Loucy (cell line): ENCODE data around the gene RXYLT1.
A peak's percentile ranks its signal among the peaks of the same experiment; 100 is the strongest.
"Not testable (repeated sequence)": the region's sequence is repeated elsewhere in the genome, so short reads cannot be mapped to it uniquely, and the experiment has no call there.

Source experiments
- H2AFZ ChIP-seq: fragments of 200-600 bp; sonication (generic); 2 replicates; pipeline ENCODE4 v1.6.0; 2016; ENCODE audit warnings: antibody characterized with exemption, mild to moderate bottlenecking, low read length, moderate library complexity
- H3F3A ChIP-seq: fragments of 200-600 bp; 2 replicates; pipeline ENCODE4 v1.6.0; 2016; ENCODE audit warnings: antibody characterized with exemption, low read depth, mild to moderate bottlenecking
- H3K27me3 ChIP-seq: fragments of 200-600 bp; sonication (generic); 2 replicates; pipeline ENCODE4 v1.6.1; 2014; ENCODE audit warnings: low read length, mild to moderate bottlenecking; ENCODE audit not compliant: insufficient read depth, poor library complexity, severe bottlenecking
- H3K36me3 ChIP-seq: fragments of 200-600 bp; sonication (generic); 2 replicates; pipeline ENCODE4 v1.6.1; 2016; ENCODE audit warnings: low read length; ENCODE audit not compliant: insufficient read depth
- H3K4me1 ChIP-seq: fragments of 200-600 bp; sonication (generic); 2 replicates; pipeline ENCODE4 v1.5.1; 2014; ENCODE audit warnings: low read length, mild to moderate bottlenecking; ENCODE audit not compliant: insufficient read depth, poor library complexity, severe bottlenecking
- H3K4me2 ChIP-seq: fragments of 200-600 bp; sonication (generic); 2 replicates; pipeline ENCODE4 v1.6.0; 2014; ENCODE audit warnings: antibody characterized with exemption, low read length, low read depth, mild to moderate bottlenecking; ENCODE audit not compliant: poor library complexity, severe bottlenecking
- H3K4me3 ChIP-seq: fragments of 200-600 bp; sonication (generic); 2 replicates; pipeline ENCODE4 v1.5.1; 2014; ENCODE audit warnings: low read length, mild to moderate bottlenecking, mixed read lengths; ENCODE audit not compliant: poor library complexity, severe bottlenecking
- H3K79me2 ChIP-seq: fragments of 200-600 bp; sonication (generic); 2 replicates; pipeline ENCODE4 v1.6.1; 2014; ENCODE audit warnings: low read length; ENCODE audit not compliant: insufficient read depth
- H3K9ac ChIP-seq: fragments of 200-600 bp; sonication (generic); 2 replicates; pipeline ENCODE4 v1.6.0; 2014; ENCODE audit warnings: mild to moderate bottlenecking, low read depth, low read length, moderate library complexity; ENCODE audit not compliant: poor library complexity, severe bottlenecking
- H3K9me2 ChIP-seq: fragments of 200-600 bp; sonication (generic); replicated peaks from 2 replicates; pipeline ENCODE4 v1.6.1; 2016; ENCODE audit warnings: low read depth, low read length, mixed read lengths
- H3K9me3 ChIP-seq: fragments of 200-600 bp; sonication (generic); 2 replicates; pipeline ENCODE4 v1.6.1; 2014; ENCODE audit warnings: mild to moderate bottlenecking, antibody characterized with exemption, low read length, low read depth; ENCODE audit not compliant: insufficient read depth
- H4K20me1 ChIP-seq: fragments of 200-600 bp; sonication (generic); 2 replicates; pipeline ENCODE4 v1.6.0; 2014; ENCODE audit warnings: antibody characterized with exemption, low read length, mild to moderate bottlenecking; ENCODE audit not compliant: insufficient read depth, poor library complexity, severe bottlenecking
- CTCF ChIP-seq: fragments of 200-600 bp; sonication (generic); conservative IDR thresholded peaks from 2 replicates; pipeline ENCODE4 v1.5.1; 2014; ENCODE audit warnings: mild to moderate bottlenecking, antibody characterized with exemption, low read length
- EZH2phosphoT487 ChIP-seq: fragments of 200-600 bp; IDR thresholded peaks from 2 replicates; pipeline ENCODE4 v1.6.1; 2018; ENCODE audit warnings: antibody characterized with exemption, mild to moderate bottlenecking, moderate library complexity, borderline replicate concordance

The RXYLT1 gene

GRCh38 chr12:63779498-63780481 is at the start of gene RXYLT1:
TSS of gene RXYLT1 (plus strand) at chr12:63779909. CDS start at chr12:63779961, 52 bp downstream.
- peak within 1 kb of the TSS; percentile 86 for H3K4me3 ChIP-seq
- peak within 1 kb of the TSS; percentile 88 for H3K9ac ChIP-seq
- TF ChIP-seq CTCF (no peak), EZH2phosphoT487 (no peak)
- H4K20me1 ChIP-seq: no peaks in the 10 kb centered on the region
- H3F3A ChIP-seq: no peaks in the 10 kb centered on the region
- H3K4me2 ChIP-seq: peak within 1 kb of the TSS; percentile 84
- peaks cover 24% of the 10 kb centered on the region for H3K4me1 ChIP-seq
- H3K9me3 ChIP-seq: no peaks in the 10 kb centered on the region
- no peaks in the 10 kb centered on the region for H3K9me2 ChIP-seq
- peak within 1 kb of the TSS; percentile 96 for H2AFZ ChIP-seq
- peaks cover 14% of the 10 kb centered on the region for H3K79me2 ChIP-seq
- H3K36me3 ChIP-seq: no peaks in the 10 kb centered on the region
- no peaks in the 10 kb centered on the region for H3K27me3 ChIP-seq

GRCh38 chr12:63732779-63733178 is 46.9 kb upstream of the RXYLT1 start:
- H3K79me2 ChIP-seq, H3F3A ChIP-seq, H3K9me2 ChIP-seq, H2AFZ ChIP-seq, H3K4me1 ChIP-seq, H3K27me3 ChIP-seq, H3K9ac ChIP-seq, H3K9me3 ChIP-seq, H3K4me2 ChIP-seq, H4K20me1 ChIP-seq, H3K36me3 ChIP-seq, H3K4me3 ChIP-seq: not testable (repeated sequence)

- H3K4me3 ChIP-seq, H3K4me2 ChIP-seq, H3K27me3 ChIP-seq, H4K20me1 ChIP-seq, H3F3A ChIP-seq, H3K9ac ChIP-seq, H2AFZ ChIP-seq, H3K4me1 ChIP-seq, H3K79me2 ChIP-seq, H3K36me3 ChIP-seq, H3K9me2 ChIP-seq, H3K9me3 ChIP-seq: not testable (repeated sequence)
These were observed 46.1 kb upstream of the RXYLT1 start for GRCh38 chr12:63733585-63733984.

- H3K9ac ChIP-seq, H3K27me3 ChIP-seq, H3K9me2 ChIP-seq, H3F3A ChIP-seq, H3K9me3 ChIP-seq, H4K20me1 ChIP-seq, H3K4me2 ChIP-seq, H2AFZ ChIP-seq, H3K36me3 ChIP-seq, H3K79me2 ChIP-seq, H3K4me3 ChIP-seq, H3K4me1 ChIP-seq: not testable (repeated sequence)
These were observed 39.2 kb upstream of the RXYLT1 start for GRCh38 chr12:63740551-63740950.

- H3F3A ChIP-seq, H3K9me2 ChIP-seq, H2AFZ ChIP-seq, H3K36me3 ChIP-seq, H3K79me2 ChIP-seq, H3K4me3 ChIP-seq, H4K20me1 ChIP-seq, H3K9me3 ChIP-seq, H3K4me2 ChIP-seq, H3K27me3 ChIP-seq, H3K4me1 ChIP-seq, H3K9ac ChIP-seq: not testable (repeated sequence)
These were observed 38.3 kb upstream of the RXYLT1 start for GRCh38 chr12:63741431-63741830.

- not testable (repeated sequence) for H3K79me2 ChIP-seq, H3K9me3 ChIP-seq, H3K4me3 ChIP-seq, H3K4me2 ChIP-seq, H3K27me3 ChIP-seq, H3K4me1 ChIP-seq, H3K9me2 ChIP-seq, H3F3A ChIP-seq, H2AFZ ChIP-seq, H3K36me3 ChIP-seq, H4K20me1 ChIP-seq, H3K9ac ChIP-seq
These were observed 35.6 kb upstream of the RXYLT1 start for GRCh38 chr12:63744110-63744509.
